NCI-H460 (cell line): ENCODE data around the gene NUMB. TPM values are rescaled to one million over a fixed set of nuclear protein-coding genes. Genes with fewer than 3 reads are reported as not detected.

Experiments
- DNase-seq: peaks from one replicate; pipeline ENCODE4 v3.0.0-alpha.2; 2016; ENCODE audit warnings: low read depth; ENCODE audit errors: extremely low read depth
- polyA plus RNA-seq: library from polyadenylated mRNA; depleted of rRNA; stranded (reverse); fragments of >200 nt; gene quantifications from 2 replicates; pipeline ENCODE4 v1.2.3, GENCODE V29; 2014; cell fraction: nucleus; rRNA removed
- total RNA-seq: library from RNA; depleted of rRNA; stranded (reverse); fragments of >200 nt; shearing (Covaris generic); gene quantifications from 2 replicates; pipeline ENCODE4 v1.2.3, GENCODE V29; 2014; rRNA removed

Gene NUMB
- 22.0 and 34.4 TPM in 2 replicates for total RNA-seq
- 12.5 and 16.4 TPM in 2 replicates for polyA plus RNA-seq

- DNase-seq = peak; percentile 100
These were observed at the start of gene NUMB for GRCh38 chr14:73458183-73458976. NUMB (minus strand) TSS chr14:73458546; CDS start chr14:73355751, 102,795 bp downstream.

GRCh38 chr14:73503648-73504047 lies 45.3 kb upstream of the NUMB start:
- no peak for DNase-seq

GRCh38 chr14:73502017-73502619 lies 43.8 kb upstream of the NUMB start:
- DNase-seq = no peak

- DNase-seq = no peak
These were observed 42.0 kb upstream of the NUMB start for GRCh38 chr14:73500360-73500759.

GRCh38 chr14:73494593-73494992 lies 36.2 kb upstream of the NUMB start:
- DNase-seq = no peak

GRCh38 chr14:73492670-73493069 lies 34.3 kb upstream of the NUMB start:
- no peak for DNase-seq

GRCh38 chr14:73492043-73492552 lies 33.8 kb upstream of the NUMB start:
- no peak for DNase-seq

GRCh38 chr14:73491256-73492042 lies 33.1 kb upstream of the NUMB start:
- DNase-seq = peak; percentile 30

GRCh38 chr14:73489481-73490175 lies 31.3 kb upstream of the NUMB start:
- no peak for DNase-seq

- no peak for DNase-seq
These were observed 20.3 kb upstream of the NUMB start for GRCh38 chr14:73478684-73479083.

GRCh38 chr14:73477618-73478266 lies 19.4 kb upstream of the NUMB start:
- DNase-seq = no peak

GRCh38 chr14:73476451-73476931 lies 18.1 kb upstream of the NUMB start:
- DNase-seq = no peak

- no peak for DNase-seq
These were observed 16.6 kb upstream of the NUMB start for GRCh38 chr14:73474952-73475351.

GRCh38 chr14:73472185-73473114 lies 14.1 kb upstream of the NUMB start:
- peak; percentile 69 for DNase-seq

GRCh38 chr14:73471582-73472184 lies 13.3 kb upstream of the NUMB start:
- DNase-seq = no peak

- no peak for DNase-seq
These were observed 10.6 kb upstream of the NUMB start for GRCh38 chr14:73468828-73469375.

GRCh38 chr14:73467800-73468199 lies 9.5 kb upstream of the NUMB start:
- no peak for DNase-seq

GRCh38 chr14:73467377-73467776 lies 9.0 kb upstream of the NUMB start:
- DNase-seq = no peak
